GM12891 (cell line): Measurements from ENCODE around the gene NBEA.

Source experiments
- PAX5 ChIP-seq: IDR thresholded peaks from 2 replicates; pipeline ENCODE4 v1.6.1; 2011; ENCODE audit warnings: low read length, moderate library complexity, mild to moderate bottlenecking; ENCODE audit not compliant: insufficient read depth, severe bottlenecking
- POLR2A ChIP-seq: IDR thresholded peaks from 2 replicates; pipeline ENCODE4 v1.6.1; 2011; ENCODE audit warnings: low read depth, low read length, control low read depth
- POLR2AphosphoS5 ChIP-seq: IDR thresholded peaks from 2 replicates; pipeline ENCODE4 v1.6.1; 2011; ENCODE audit warnings: low read depth, low read length, control low read depth
- POU2F2 ChIP-seq: IDR thresholded peaks from 2 replicates; pipeline ENCODE4 v1.6.1; 2011; ENCODE audit warnings: low read depth, mild to moderate bottlenecking, control low read depth, low read length, moderate library complexity
- SPI1 ChIP-seq: IDR thresholded peaks from 2 replicates; pipeline ENCODE4 v1.6.1; 2011; ENCODE audit warnings: low read depth, low read length, control low read depth
- TAF1 ChIP-seq: IDR thresholded peaks from 2 replicates; pipeline ENCODE4 v1.6.1; 2011; ENCODE audit warnings: low read depth, low read length, control low read depth

GRCh38 chr13:35086667-35087066, 144.6 kb downstream of the NBEA start:
- TF ChIP-seq POLR2A (no peak), POLR2AphosphoS5 (no peak), TAF1 (no peak), SPI1 (no peak), PAX5 (no peak), POU2F2 (no peak)
